NCI-H524 (cell line): Measurements from ENCODE around the gene NFATC2.

ENCODE experiments used
- DNase-seq, 2 experiments: peaks; one replicate each; lab custom pipeline; 2025; lab: John Stamatoyannopoulos, UW

The NFATC2 gene

GRCh38 chr20:51389543-51390264, 152.8 kb downstream of the NFATC2 start:
- no peak for DNase-seq

- no peak for DNase-seq
Observed at GRCh38 chr20:51388756-51389542, 153.6 kb downstream of the NFATC2 start.

- DNase-seq, result no peak
Observed at GRCh38 chr20:51388227-51388626, 154.3 kb downstream of the NFATC2 start.

- DNase-seq, result no peak
Observed at GRCh38 chr20:51387125-51387875, 155.2 kb downstream of the NFATC2 start.

- no peak for DNase-seq
Observed at GRCh38 chr20:51386586-51386985, 155.9 kb downstream of the NFATC2 start.

- peak in 1 of 2 experiments; percentile 38 for DNase-seq
Observed at GRCh38 chr20:51385646-51386530, 156.6 kb downstream of the NFATC2 start.

- DNase-seq, result no peak
Observed at GRCh38 chr20:51384875-51385274, 157.6 kb downstream of the NFATC2 start.

GRCh38 chr20:51383891-51384510, 158.5 kb downstream of the NFATC2 start:
- DNase-seq, result no peak

GRCh38 chr20:51382986-51383821, 159.3 kb downstream of the NFATC2 start:
- peak in 1 of 2 experiments; percentile 16 for DNase-seq

- no peak for DNase-seq
Observed at GRCh38 chr20:51382111-51382985, 160.2 kb downstream of the NFATC2 start.

GRCh38 chr20:51381557-51381956, 161.0 kb downstream of the NFATC2 start:
- no peak for DNase-seq

GRCh38 chr20:51380401-51381385, 161.8 kb downstream of the NFATC2 start:
- DNase-seq, result peak in 1 of 2 experiments; percentile 7

GRCh38 chr20:51379601-51380341, 162.7 kb downstream of the NFATC2 start:
- DNase-seq, result no peak

GRCh38 chr20:51378171-51378928, 164.2 kb downstream of the NFATC2 start:
- no peak for DNase-seq

- DNase-seq, result no peak
Observed at GRCh38 chr20:51377132-51377531, 165.4 kb downstream of the NFATC2 start.

- DNase-seq, result no peak
Observed at GRCh38 chr20:51376111-51376510, 166.4 kb downstream of the NFATC2 start.
